ENCODE measurements around the gene ZNF74.

ZNF74 gene

DNA sequence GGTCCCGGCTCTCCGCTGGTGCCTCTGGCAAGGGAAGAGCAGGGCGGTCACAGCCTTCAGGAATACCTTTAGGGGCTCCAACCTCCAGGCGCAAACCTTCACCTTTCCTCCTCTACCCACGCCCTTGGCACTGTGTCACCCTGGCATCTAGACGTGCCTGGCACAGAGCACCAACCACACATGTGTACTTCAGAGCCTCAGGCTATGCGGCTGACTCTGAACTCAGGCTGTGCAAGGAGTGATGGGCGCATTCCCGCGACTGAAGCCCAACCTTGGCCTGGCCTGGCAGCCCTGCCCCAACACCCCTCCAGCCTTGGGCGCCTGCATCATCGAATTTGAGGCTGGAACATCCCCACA lies 32.3 kb downstream of the ZNF74 start:
- H3K9me3 ChIP-seq (ENCODE audit: insufficient read depth, low read depth, low read length) = peaks cover 12% of the 10 kb centered on the region
- no peak overlapping the region for H4K91ac ChIP-seq (ENCODE audit: low read depth, low read length)
- H3K4me2 ChIP-seq (ENCODE audit: low read length) = no peak overlapping the region
- H3K18ac ChIP-seq (ENCODE audit: low read length) = no peak overlapping the region
- H4K8ac ChIP-seq (ENCODE audit: low read depth, low read length) = no peak overlapping the region
- DNase-seq = no peak
- H3K4me3 ChIP-seq (ENCODE audit: low read depth, low read length) = no peak overlapping the region
- no peak overlapping the region for H3K27ac ChIP-seq (ENCODE audit: low read depth, low read length)
- no peak overlapping the region for H3K14ac ChIP-seq (ENCODE audit: low read length)
- H3K79me1 ChIP-seq (ENCODE audit: low read length) = no peaks in the 10 kb centered on the region
- H3K79me2 ChIP-seq (ENCODE audit: control insufficient read depth, insufficient read depth, low read length, poor library complexity) = no peaks in the 10 kb centered on the region
- H2BK5ac ChIP-seq (ENCODE audit: low read depth, low read length, poor library complexity) = no peak overlapping the region
- WGBS (ENCODE audit: extremely low coverage, insufficient coverage, insufficient read length) = no CpG with 5 or more reads among the region's 12 CpGs
- H2BK120ac ChIP-seq (ENCODE audit: insufficient read depth, low read length, poor library complexity) = no peak overlapping the region
- no peak overlapping the region for H2BK12ac ChIP-seq (ENCODE audit: low read length)
- peaks cover 8 to 14% of the 10 kb centered on the region in 2 experiments for H3K4me1 ChIP-seq (ENCODE audit: control insufficient read depth in 1 of 2, insufficient read depth in 2 of 2, low read length in 2 of 2)
- H3K27me3 ChIP-seq (ENCODE audit: insufficient read depth, low read length) = peaks cover 10% of the 10 kb centered on the region
- no peak overlapping the region for H2AFZ ChIP-seq (ENCODE audit: insufficient read depth, low read length, poor library complexity)
- H2AK5ac ChIP-seq (ENCODE audit: low read length) = no peak overlapping the region
- H3K4ac ChIP-seq (ENCODE audit: low read depth, low read length) = no peak overlapping the region
- no peak overlapping the region for H3K9ac ChIP-seq (ENCODE audit: low read length)
- H4K12ac ChIP-seq (ENCODE audit: low read depth, low read length) = no peak overlapping the region
- H3K23ac ChIP-seq (ENCODE audit: low read length) = no peak overlapping the region
- peaks cover 43 to 55% of the 10 kb centered on the region in 2 experiments for H3K36me3 ChIP-seq (ENCODE audit: control insufficient read depth in 1 of 2, insufficient read depth in 2 of 2, low read length in 2 of 2)

DNA sequence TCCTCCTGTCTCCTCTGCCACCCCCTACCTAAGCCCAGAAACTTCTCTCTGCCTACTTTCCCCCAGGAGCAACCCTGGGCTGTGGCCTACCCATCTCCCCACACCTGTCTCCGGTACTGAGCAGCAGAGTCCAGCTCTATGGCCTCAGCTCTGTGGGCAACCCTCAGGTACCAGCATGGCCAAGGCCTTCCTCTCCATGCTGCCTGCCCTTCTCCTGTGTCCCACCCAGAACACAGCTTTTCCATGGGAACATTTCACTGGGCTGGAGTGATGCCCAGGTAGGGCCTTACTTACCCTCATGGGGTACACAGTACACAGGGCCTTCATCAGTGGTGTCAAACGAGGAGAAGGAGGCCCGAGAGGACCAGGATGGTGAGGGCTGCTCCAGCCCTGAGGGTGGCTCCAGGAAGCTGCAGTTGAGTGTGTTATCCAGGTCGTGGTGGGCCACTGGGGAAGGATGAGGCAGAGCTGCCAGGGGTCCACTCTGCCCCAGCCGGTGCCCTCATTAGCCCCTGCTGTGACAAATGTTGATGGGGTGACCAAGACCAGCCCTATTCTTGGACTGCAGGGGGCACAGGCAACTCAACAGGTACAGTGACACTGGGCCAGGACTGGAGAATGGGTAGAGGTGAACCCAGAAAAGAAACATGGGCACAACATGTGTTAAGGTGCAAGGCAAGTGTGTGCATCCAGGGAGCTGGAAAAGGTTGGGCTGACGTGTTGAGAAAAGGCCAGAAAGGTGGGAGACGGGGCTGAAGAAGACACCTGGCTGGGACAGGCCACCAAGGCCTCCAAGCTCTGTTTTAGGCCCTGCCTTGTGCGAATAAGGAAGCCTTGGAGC lies 33.4 kb downstream of the ZNF74 start:
- Histone ChIP-seq H2BK12ac (ENCODE audit: low read length) (no peak overlapping the region), H3K14ac (ENCODE audit: low read length) (no peak overlapping the region), H3K4me3 (ENCODE audit: low read depth, low read length) (no peak overlapping the region), H3K9me3 (ENCODE audit: insufficient read depth, low read depth, low read length) (peaks cover 18% of the 10 kb centered on the region), H3K4ac (ENCODE audit: low read depth, low read length) (no peak overlapping the region), H3K79me2 (ENCODE audit: control insufficient read depth, insufficient read depth, low read length, poor library complexity) (no peaks in the 10 kb centered on the region), H3K27ac (ENCODE audit: low read depth, low read length) (no peak overlapping the region), H4K91ac (ENCODE audit: low read depth, low read length) (no peak overlapping the region), H3K36me3 (ENCODE audit: control insufficient read depth in 1 of 2, insufficient read depth in 2 of 2, low read length in 2 of 2) (peaks cover 43 to 56% of the 10 kb centered on the region in 2 experiments), H3K9ac (ENCODE audit: low read length) (no peak overlapping the region), H3K27me3 (ENCODE audit: insufficient read depth, low read length) (peaks cover 14% of the 10 kb centered on the region), H2AFZ (ENCODE audit: insufficient read depth, low read length, poor library complexity) (no peak overlapping the region), H3K18ac (ENCODE audit: low read length) (no peak overlapping the region), H3K23ac (ENCODE audit: low read length) (no peak overlapping the region), H3K79me1 (ENCODE audit: low read length) (no peaks in the 10 kb centered on the region), H3K4me2 (ENCODE audit: low read length) (no peak overlapping the region), H4K12ac (ENCODE audit: low read depth, low read length) (no peak overlapping the region), H2BK5ac (ENCODE audit: low read depth, low read length, poor library complexity) (no peak overlapping the region), H3K4me1 (ENCODE audit: control insufficient read depth in 1 of 2, insufficient read depth in 2 of 2, low read length in 2 of 2) (peaks cover 10 to 21% of the 10 kb centered on the region in 2 experiments), H2BK120ac (ENCODE audit: insufficient read depth, low read length, poor library complexity) (no peak overlapping the region), H4K8ac (ENCODE audit: low read depth, low read length) (no peak overlapping the region), H2AK5ac (ENCODE audit: low read length) (no peak overlapping the region)
- DNase-seq = no peak
- no CpG with 5 or more reads among the region's 8 CpGs for WGBS (ENCODE audit: extremely low coverage, insufficient coverage, insufficient read length)

DNA sequence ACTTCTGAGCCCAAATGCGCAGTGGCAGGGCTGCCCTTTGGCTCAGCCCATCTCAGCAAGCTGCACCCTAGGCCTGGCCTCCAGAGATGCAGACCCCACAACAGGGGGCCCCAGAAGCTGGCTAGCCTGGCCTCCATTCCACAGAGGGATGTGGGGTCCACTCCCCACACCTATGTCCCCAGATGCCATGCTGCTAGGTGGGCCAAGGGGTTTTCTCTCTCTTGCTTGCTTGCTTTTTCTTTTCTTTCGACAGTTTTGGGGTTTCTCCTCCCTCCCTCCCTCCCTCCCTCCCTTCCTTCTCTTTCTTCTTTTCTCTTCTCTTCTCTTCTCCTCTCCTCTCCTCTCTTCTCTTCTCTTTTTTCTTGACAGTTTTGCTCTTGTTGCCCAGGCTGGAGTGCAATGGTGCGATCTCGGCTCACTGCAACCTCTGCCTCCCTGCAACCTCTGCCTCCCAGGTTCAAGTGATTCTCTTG lies 34.0 kb downstream of the ZNF74 start:
- H4K91ac ChIP-seq (ENCODE audit: low read depth, low read length) = no peak overlapping the region
- H3K4ac ChIP-seq (ENCODE audit: low read depth, low read length) = no peak overlapping the region
- no peak overlapping the region for H4K8ac ChIP-seq (ENCODE audit: low read depth, low read length)
- no peak overlapping the region for H3K18ac ChIP-seq (ENCODE audit: low read length)
- H3K79me1 ChIP-seq (ENCODE audit: low read length) = no peaks in the 10 kb centered on the region
- H3K27me3 ChIP-seq (ENCODE audit: insufficient read depth, low read length) = peaks cover 14% of the 10 kb centered on the region
- H2AK5ac ChIP-seq (ENCODE audit: low read length) = no peak overlapping the region
- H3K9ac ChIP-seq (ENCODE audit: low read length) = no peak overlapping the region
- no peak overlapping the region for H2BK120ac ChIP-seq (ENCODE audit: insufficient read depth, low read length, poor library complexity)
- H3K79me2 ChIP-seq (ENCODE audit: control insufficient read depth, insufficient read depth, low read length, poor library complexity) = no peaks in the 10 kb centered on the region
- no peak overlapping the region for H3K4me3 ChIP-seq (ENCODE audit: low read depth, low read length)
- H3K27ac ChIP-seq (ENCODE audit: low read depth, low read length) = no peak overlapping the region
- no peak overlapping the region for H2AFZ ChIP-seq (ENCODE audit: insufficient read depth, low read length, poor library complexity)
- H2BK5ac ChIP-seq (ENCODE audit: low read depth, low read length, poor library complexity) = no peak overlapping the region
- no peak overlapping the region for H3K14ac ChIP-seq (ENCODE audit: low read length)
- no peak overlapping the region for H3K23ac ChIP-seq (ENCODE audit: low read length)
- H2BK12ac ChIP-seq (ENCODE audit: low read length) = no peak overlapping the region
- H3K36me3 ChIP-seq (ENCODE audit: control insufficient read depth in 1 of 2, insufficient read depth in 2 of 2, low read length in 2 of 2) = peaks cover 43 to 57% of the 10 kb centered on the region in 2 experiments
- no peak for DNase-seq
- no peak overlapping the region for H4K12ac ChIP-seq (ENCODE audit: low read depth, low read length)
- peaks cover 10 to 21% of the 10 kb centered on the region in 2 experiments for H3K4me1 ChIP-seq (ENCODE audit: control insufficient read depth in 1 of 2, insufficient read depth in 2 of 2, low read length in 2 of 2)
- no CpG with 5 or more reads among the region's 4 CpGs for WGBS (ENCODE audit: extremely low coverage, insufficient coverage, insufficient read length)
- no peak overlapping the region for H3K4me2 ChIP-seq (ENCODE audit: low read length)
- H3K9me3 ChIP-seq (ENCODE audit: insufficient read depth, low read depth, low read length) = peaks cover 18% of the 10 kb centered on the region

DNA sequence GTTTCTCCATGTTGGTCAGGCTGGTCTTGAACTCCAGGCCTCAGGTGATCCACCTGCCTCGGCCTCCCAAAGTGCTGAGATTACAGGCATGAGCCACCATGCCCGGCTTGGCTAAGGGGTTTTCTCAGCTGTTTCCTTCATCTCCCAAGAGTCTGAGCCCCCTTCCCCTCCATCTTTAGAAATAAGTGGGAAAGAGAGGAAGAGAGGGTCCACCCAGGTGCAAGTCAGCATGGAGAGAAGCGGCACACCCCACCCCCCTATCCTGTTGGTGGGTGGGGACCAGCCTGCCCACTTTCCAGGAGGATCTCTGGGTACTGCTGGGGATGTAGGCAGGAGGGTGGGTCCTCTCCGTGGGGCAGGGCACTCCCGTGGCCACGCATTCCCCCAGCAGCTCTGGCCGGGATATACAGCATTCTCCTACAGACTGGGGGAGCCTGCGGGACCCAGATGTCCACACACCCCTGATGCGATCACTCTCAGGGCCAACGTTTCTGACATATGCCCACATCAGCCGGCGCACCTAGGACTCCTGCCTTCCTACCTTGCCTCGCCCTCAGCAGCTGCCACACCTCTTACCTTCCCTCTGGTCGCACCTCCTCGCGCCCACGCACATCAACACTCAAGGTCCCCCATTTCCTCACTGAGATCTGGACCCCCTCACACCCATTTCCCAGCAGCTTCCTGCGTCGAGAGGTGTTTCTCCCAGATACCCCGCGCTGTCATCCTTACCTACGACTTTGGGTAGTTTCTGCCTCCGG lies 34.7 kb downstream of the ZNF74 start:
- no CpG with 5 or more reads among the region's 23 CpGs for WGBS (ENCODE audit: extremely low coverage, insufficient coverage, insufficient read length)
- no peak for DNase-seq
- Histone ChIP-seq H4K8ac (ENCODE audit: low read depth, low read length) (no peak overlapping the region), H3K14ac (ENCODE audit: low read length) (no peak overlapping the region), H2BK5ac (ENCODE audit: low read depth, low read length, poor library complexity) (no peak overlapping the region), H3K4me2 (ENCODE audit: low read length) (no peak overlapping the region), H3K4me3 (ENCODE audit: low read depth, low read length) (no peak overlapping the region), H4K91ac (ENCODE audit: low read depth, low read length) (no peak overlapping the region), H3K23ac (ENCODE audit: low read length) (no peak overlapping the region), H3K36me3 (ENCODE audit: control insufficient read depth in 1 of 2, insufficient read depth in 2 of 2, low read length in 2 of 2) (peaks cover 43 to 54% of the 10 kb centered on the region in 2 experiments), H3K9ac (ENCODE audit: low read length) (no peak overlapping the region), H2AK5ac (ENCODE audit: low read length) (no peak overlapping the region), H2BK12ac (ENCODE audit: low read length) (no peak overlapping the region), H3K27ac (ENCODE audit: low read depth, low read length) (no peak overlapping the region), H3K4me1 (ENCODE audit: control insufficient read depth in 1 of 2, insufficient read depth in 2 of 2, low read length in 2 of 2) (peaks cover 6 to 19% of the 10 kb centered on the region in 2 experiments), H3K79me1 (ENCODE audit: low read length) (no peaks in the 10 kb centered on the region), H3K79me2 (ENCODE audit: control insufficient read depth, insufficient read depth, low read length, poor library complexity) (no peaks in the 10 kb centered on the region), H4K12ac (ENCODE audit: low read depth, low read length) (no peak overlapping the region), H2BK120ac (ENCODE audit: insufficient read depth, low read length, poor library complexity) (no peak overlapping the region), H3K18ac (ENCODE audit: low read length) (no peak overlapping the region), H3K4ac (ENCODE audit: low read depth, low read length) (no peak overlapping the region), H2AFZ (ENCODE audit: insufficient read depth, low read length, poor library complexity) (no peak overlapping the region), H3K27me3 (ENCODE audit: insufficient read depth, low read length) (peaks cover 14% of the 10 kb centered on the region), H3K9me3 (ENCODE audit: insufficient read depth, low read depth, low read length) (peaks cover 18% of the 10 kb centered on the region)

All from trophoblast cell (in vitro differentiated cells and primary cell).